ENCODE data around the gene SAMD14. TPM values are rescaled to one million over a fixed set of nuclear protein-coding genes. Genes with fewer than 3 reads are reported as not detected.
A peak's percentile ranks its signal among the peaks of the same experiment; 100 is the strongest.

The SAMD14 gene
- total and polyA plus RNA-seq, 4 donors = 13.2 to 91.6 (median 47.0) TPM

DNA sequence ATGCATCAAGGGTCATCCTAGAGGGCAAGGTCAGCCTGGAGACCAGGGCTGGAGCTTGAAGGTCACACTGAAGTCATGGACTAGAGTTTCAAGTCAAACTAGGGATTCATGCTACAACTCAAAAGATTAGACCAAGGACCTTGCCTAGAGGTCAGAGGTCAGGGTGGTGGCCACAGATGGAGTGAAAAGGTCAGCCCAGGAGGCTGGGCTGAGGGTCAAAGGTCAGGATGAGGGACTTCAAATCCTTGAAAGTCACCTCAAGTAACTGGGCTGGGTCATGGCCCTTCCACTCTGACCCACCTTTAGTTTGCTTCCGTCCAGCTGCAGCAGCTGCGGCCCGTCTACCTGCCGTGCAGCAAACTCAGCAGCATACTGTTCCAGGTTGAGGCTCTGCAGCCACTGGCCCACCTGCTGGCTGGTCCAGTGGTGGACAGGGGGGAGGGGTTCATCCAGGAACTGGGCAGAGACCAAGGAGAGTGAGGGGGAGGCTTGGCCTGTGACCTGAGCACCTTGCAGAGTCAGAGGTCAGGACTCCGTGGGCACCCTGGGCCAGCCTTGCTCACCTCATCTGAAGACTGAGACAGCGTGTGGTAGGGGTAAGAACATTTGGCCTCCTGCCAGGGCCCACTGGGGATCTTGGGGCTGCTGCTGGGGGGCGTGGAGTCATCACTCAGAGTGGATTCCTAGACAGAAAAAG is 16.2 kb downstream of the SAMD14 start:
- DNase-seq (ENCODE audit: low read depth in 4 of 6, low spot score in 6 of 6) = no peak
- 94% methylated on average over 3 of the region's 7 CpGs for WGBS (ENCODE audit: insufficient coverage)
- peaks cover 2% of the 10 kb centered on the region for H3K27me3 ChIP-seq (ENCODE audit: control insufficient read depth, insufficient read depth, low read length)
- H3K4me3 ChIP-seq (ENCODE audit: low read depth, low read length) = no peak overlapping the region
- peaks cover 21% of the 10 kb centered on the region for H3K4me1 ChIP-seq (ENCODE audit: control insufficient read depth, insufficient read depth, low read length)
- no peaks in the 10 kb centered on the region for H3K9me3 ChIP-seq (ENCODE audit: control insufficient read depth, insufficient read depth, low read length)
- peaks cover 77% of the 10 kb centered on the region for H3K36me3 ChIP-seq (ENCODE audit: control insufficient read depth, insufficient read depth, low read length)
- H3K27ac ChIP-seq (ENCODE audit: low read depth, low read length) = no peak overlapping the region

DNA sequence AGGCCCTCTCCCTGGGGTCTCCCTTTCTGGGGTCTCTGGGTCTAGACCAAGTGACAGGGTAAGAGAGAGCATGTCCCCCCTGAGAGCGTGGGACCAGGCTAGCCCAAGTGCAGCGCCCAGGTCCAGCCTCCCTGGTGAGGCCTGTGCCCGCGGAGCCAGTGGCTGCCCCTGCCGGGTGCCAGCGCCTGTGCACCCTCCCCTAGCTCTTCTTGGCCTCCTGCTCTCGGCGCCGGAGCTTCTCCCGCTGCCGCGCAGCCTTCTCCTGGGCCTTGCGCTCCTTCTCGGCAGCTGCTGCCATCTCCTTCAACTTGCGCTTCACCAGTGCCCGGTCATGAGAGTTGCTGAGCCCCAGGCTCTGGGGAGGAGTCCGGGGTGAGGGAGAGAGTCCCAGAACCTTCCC is 17.3 kb downstream of the SAMD14 start:
- Histone ChIP-seq H3K4me3 (ENCODE audit: low read depth, low read length) (no peak overlapping the region), H3K27me3 (ENCODE audit: control insufficient read depth, insufficient read depth, low read length) (peaks cover 2% of the 10 kb centered on the region), H3K9me3 (ENCODE audit: control insufficient read depth, insufficient read depth, low read length) (no peaks in the 10 kb centered on the region), H3K27ac (ENCODE audit: low read depth, low read length) (peak overlapping the region; percentile 60), H3K36me3 (ENCODE audit: control insufficient read depth, insufficient read depth, low read length) (peaks cover 80% of the 10 kb centered on the region), H3K4me1 (ENCODE audit: control insufficient read depth, insufficient read depth, low read length) (peaks cover 20% of the 10 kb centered on the region)
- DNase-seq (ENCODE audit: low read depth in 4 of 6, low spot score in 6 of 6) = no peak
- WGBS (ENCODE audit: insufficient coverage) = 68% methylated on average over 15 of the region's 17 CpGs

DNA sequence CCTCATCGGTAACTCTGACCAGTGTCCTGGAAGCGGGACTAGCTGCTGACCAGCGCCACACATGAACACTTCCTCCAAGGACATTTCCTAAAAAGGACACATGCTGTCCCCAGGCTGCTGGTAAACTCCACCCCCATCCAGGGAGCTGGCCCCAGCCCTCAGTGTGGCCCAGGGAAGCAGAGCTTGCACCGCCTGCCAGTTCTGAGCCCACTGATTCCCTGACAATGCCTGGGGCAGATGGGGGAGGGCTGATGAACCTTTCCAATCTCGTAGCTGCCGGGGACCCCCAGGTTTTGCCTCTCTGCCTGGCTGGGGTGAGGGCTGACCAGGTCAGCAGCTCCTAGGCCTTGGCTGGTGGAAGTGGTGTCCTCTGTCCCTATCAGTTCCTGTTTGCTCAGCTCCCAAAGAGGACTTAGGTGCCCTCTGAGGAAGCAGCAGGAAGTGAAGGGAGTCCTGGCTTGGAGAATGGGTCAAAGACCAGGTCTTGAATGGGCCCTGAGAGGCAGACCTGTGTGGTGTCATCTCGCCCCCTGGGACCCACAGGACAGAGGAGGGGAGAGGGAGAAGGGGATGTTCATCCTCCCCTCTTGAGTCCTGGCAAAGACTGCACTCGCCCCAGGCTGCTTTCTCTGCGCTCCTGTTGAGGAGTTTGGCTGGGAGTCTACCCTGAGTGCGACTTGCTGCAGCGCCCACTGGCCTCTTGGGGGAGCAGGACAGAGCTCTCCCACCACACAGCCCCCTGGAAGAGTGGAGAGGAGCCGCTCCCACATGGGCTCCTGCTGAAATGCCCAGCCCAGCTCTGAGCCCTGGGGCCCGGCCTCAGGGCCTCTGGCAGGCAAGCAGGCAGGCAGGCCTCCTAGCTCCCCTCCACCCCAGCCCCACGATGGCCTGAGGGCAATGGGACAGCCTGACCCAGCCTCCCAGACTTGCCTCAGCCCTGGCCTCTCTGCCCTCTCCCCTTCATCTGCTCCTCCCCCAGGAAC is 18.0 kb downstream of the SAMD14 start:
- WGBS (ENCODE audit: insufficient coverage) = 55% methylated on average over 11 of the region's 14 CpGs
- Histone ChIP-seq H3K36me3 (ENCODE audit: control insufficient read depth, insufficient read depth, low read length) (peaks cover 76% of the 10 kb centered on the region), H3K9me3 (ENCODE audit: control insufficient read depth, insufficient read depth, low read length) (no peaks in the 10 kb centered on the region), H3K27ac (ENCODE audit: low read depth, low read length) (peak overlapping the region; percentile 60), H3K4me3 (ENCODE audit: low read depth, low read length) (no peak overlapping the region), H3K27me3 (ENCODE audit: control insufficient read depth, insufficient read depth, low read length) (no peaks in the 10 kb centered on the region), H3K4me1 (ENCODE audit: control insufficient read depth, insufficient read depth, low read length) (peaks cover 16% of the 10 kb centered on the region)
- peak in 2 of 6 donors; percentile 37 to 49 for DNase-seq (ENCODE audit: low read depth in 4 of 6, low spot score in 6 of 6)

DNA sequence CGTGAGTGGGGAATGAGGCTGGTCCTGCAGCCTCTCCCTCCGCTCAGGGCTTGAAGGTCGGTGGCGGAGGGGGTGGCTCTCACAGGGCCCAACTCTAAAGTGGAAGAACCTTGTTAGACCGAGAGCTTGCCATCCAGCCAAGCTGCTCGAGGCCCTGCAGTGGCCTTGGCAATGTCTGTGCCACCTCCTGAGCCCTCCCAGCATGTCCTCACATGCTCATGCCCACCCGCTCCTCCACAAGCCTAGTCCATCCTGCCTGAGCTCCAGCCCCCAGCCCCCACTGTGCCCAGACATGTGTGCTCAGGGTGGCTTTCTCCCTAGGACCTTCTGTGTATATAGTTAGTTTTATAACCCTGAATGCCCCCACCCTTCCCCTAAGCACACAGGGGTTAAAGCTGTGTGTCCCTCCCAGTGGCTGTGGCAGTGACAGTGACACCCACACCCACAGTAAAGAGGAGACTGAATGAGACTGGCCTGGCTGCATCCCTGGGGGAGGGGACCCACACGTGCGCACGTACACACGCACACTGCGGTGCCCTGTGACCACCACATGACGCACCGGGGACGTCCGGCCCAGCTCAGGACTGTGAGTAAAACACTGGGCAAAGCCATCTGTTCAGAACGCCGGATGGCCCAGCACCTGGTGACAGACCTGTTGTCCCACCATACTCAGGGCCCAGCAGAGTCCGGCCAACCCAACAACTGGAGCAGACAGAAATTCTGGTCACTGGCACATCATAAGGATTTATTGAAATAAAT is 19.2 kb downstream of the SAMD14 start:
- Histone ChIP-seq H3K27ac (ENCODE audit: low read depth, low read length) (peak overlapping the region; percentile 60), H3K9me3 (ENCODE audit: control insufficient read depth, insufficient read depth, low read length) (no peaks in the 10 kb centered on the region), H3K4me3 (ENCODE audit: low read depth, low read length) (no peak overlapping the region), H3K36me3 (ENCODE audit: control insufficient read depth, insufficient read depth, low read length) (peaks cover 79% of the 10 kb centered on the region), H3K27me3 (ENCODE audit: control insufficient read depth, insufficient read depth, low read length) (no peaks in the 10 kb centered on the region), H3K4me1 (ENCODE audit: control insufficient read depth, insufficient read depth, low read length) (peaks cover 16% of the 10 kb centered on the region)
- 64% methylated on average over 17 of the region's 19 CpGs for WGBS (ENCODE audit: insufficient coverage)
- no peak for DNase-seq (ENCODE audit: low read depth in 4 of 6, low spot score in 6 of 6)

DNA sequence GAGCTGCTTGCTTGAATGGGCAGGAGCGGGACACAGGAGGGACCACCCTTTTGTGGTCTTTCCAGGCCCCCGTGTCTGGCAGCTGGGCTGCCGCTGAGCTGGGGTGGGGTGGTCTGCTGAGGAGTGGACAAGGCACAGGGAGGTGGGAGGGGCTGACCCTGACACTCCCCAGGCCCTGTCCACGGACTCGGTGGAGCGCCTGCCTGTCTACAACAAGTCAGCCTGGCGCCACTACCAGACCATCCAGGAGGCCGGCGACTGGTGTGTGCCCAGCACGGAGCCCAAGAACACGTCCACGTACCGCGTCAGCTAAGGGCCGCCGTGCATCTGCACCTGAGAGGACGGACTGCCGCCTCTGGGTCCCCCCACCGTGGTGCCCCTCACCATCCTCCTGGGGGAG is 20.2 kb downstream of the SAMD14 start:
- Histone ChIP-seq H3K4me1 (ENCODE audit: control insufficient read depth, insufficient read depth, low read length) (peaks cover 16% of the 10 kb centered on the region), H3K27ac (ENCODE audit: low read depth, low read length) (no peak overlapping the region), H3K4me3 (ENCODE audit: low read depth, low read length) (no peak overlapping the region), H3K9me3 (ENCODE audit: control insufficient read depth, insufficient read depth, low read length) (no peaks in the 10 kb centered on the region), H3K36me3 (ENCODE audit: control insufficient read depth, insufficient read depth, low read length) (peaks cover 85% of the 10 kb centered on the region), H3K27me3 (ENCODE audit: control insufficient read depth, insufficient read depth, low read length) (no peaks in the 10 kb centered on the region)
- no peak for DNase-seq (ENCODE audit: low read depth in 4 of 6, low spot score in 6 of 6)
- 83% methylated on average over 16 of the region's 19 CpGs for WGBS (ENCODE audit: insufficient coverage)

DNA sequence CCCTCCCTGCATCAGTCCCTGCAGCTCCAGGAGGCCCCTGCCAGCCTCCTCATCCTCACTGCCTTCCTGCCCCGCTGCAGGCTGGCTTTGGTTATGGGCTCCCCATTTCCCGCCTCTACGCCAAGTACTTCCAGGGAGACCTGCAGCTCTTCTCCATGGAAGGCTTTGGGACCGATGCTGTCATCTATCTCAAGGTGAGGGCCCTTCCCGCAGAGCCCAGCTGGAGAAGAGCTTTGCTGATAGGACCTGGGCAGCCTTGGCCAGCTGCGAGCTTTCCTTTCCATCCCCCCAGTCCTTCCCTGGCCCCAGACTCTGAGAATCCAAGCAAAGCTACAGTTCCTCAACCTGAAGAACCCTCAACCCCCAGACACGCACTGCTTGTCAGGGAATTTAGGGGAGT is 20.8 kb downstream of the SAMD14 start:
- Histone ChIP-seq H3K4me1 (ENCODE audit: control insufficient read depth, insufficient read depth, low read length) (peaks cover 16% of the 10 kb centered on the region), H3K27ac (ENCODE audit: low read depth, low read length) (no peak overlapping the region), H3K36me3 (ENCODE audit: control insufficient read depth, insufficient read depth, low read length) (peaks cover 88% of the 10 kb centered on the region), H3K27me3 (ENCODE audit: control insufficient read depth, insufficient read depth, low read length) (no peaks in the 10 kb centered on the region), H3K4me3 (ENCODE audit: low read depth, low read length) (no peak overlapping the region), H3K9me3 (ENCODE audit: control insufficient read depth, insufficient read depth, low read length) (no peaks in the 10 kb centered on the region)
- WGBS (ENCODE audit: insufficient coverage) = 89% methylated on average over 5 of the region's 7 CpGs
- DNase-seq (ENCODE audit: low read depth in 4 of 6, low spot score in 6 of 6) = no peak

DNA sequence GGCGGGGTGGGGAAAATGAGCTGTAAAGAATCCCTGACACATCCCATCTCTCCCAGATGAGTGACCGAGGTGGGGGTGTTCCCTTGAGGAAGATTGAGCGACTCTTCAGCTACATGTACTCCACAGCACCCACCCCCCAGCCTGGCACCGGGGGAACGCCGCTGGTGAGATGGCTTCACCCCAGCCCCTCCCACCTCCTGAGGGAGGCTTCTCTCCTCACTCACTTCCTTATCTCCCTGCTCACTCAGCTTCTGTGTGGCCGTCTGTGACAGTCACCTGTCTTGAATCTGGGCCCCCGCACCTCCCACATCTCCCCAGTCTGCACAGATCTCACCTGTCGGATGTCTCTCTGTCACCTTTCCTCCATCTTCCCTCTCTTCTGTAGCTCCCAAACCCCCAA is 21.4 kb downstream of the SAMD14 start:
- Histone ChIP-seq H3K4me1 (ENCODE audit: control insufficient read depth, insufficient read depth, low read length) (peaks cover 16% of the 10 kb centered on the region), H3K36me3 (ENCODE audit: control insufficient read depth, insufficient read depth, low read length) (peaks cover 88% of the 10 kb centered on the region), H3K27ac (ENCODE audit: low read depth, low read length) (no peak overlapping the region), H3K27me3 (ENCODE audit: control insufficient read depth, insufficient read depth, low read length) (no peaks in the 10 kb centered on the region), H3K4me3 (ENCODE audit: low read depth, low read length) (no peak overlapping the region), H3K9me3 (ENCODE audit: control insufficient read depth, insufficient read depth, low read length) (no peaks in the 10 kb centered on the region)
- WGBS (ENCODE audit: insufficient coverage) = 90% methylated on average over 6 of the region's 9 CpGs
- DNase-seq (ENCODE audit: low read depth in 4 of 6, low spot score in 6 of 6) = no peak

DNA sequence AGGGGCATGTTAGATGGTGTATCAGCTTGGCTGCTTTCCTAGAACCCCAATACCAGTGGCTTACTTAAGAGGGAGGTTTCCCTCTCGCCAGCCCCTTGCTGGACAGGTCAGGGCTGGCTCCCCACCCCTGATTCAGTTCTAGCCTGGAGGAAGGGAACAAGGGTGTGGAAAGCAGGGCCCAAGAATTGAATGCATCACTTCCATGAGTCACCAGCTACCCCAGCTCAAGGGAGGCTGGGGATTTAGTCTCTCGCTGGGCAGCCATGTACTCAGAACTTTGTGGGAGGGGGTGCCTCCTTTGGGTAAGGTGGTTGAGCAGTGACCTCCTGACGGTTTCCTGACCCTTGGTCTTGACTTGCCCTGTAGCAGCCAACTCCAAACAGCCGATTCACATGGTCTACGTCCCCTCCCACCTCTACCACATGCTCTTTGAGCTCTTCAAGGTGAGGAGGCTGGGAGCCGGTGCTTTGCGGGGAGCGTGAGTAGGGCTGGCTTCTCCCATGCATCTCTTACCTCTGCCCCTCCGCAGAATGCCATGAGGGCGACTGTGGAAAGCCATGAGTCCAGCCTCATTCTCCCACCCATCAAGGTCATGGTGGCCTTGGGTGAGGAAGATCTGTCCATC is 22.1 kb downstream of the SAMD14 start:
- DNase-seq (ENCODE audit: low read depth in 4 of 6, low spot score in 6 of 6) = no peak
- Histone ChIP-seq H3K36me3 (ENCODE audit: control insufficient read depth, insufficient read depth, low read length) (peaks cover 85% of the 10 kb centered on the region), H3K9me3 (ENCODE audit: control insufficient read depth, insufficient read depth, low read length) (no peaks in the 10 kb centered on the region), H3K4me1 (ENCODE audit: control insufficient read depth, insufficient read depth, low read length) (peaks cover 16% of the 10 kb centered on the region), H3K27me3 (ENCODE audit: control insufficient read depth, insufficient read depth, low read length) (no peaks in the 10 kb centered on the region), H3K27ac (ENCODE audit: low read depth, low read length) (no peak overlapping the region), H3K4me3 (ENCODE audit: low read depth, low read length) (no peak overlapping the region)
- 96% methylated on average over 4 of the region's 10 CpGs for WGBS (ENCODE audit: insufficient coverage)

All from spinal cord (tissue), 10 donors.